ENCODE results near the gene YTHDC2. TPM values are rescaled to one million over a fixed set of nuclear protein-coding genes. Genes with fewer than 3 reads are reported as not detected.

The YTHDC2 gene
- total and polyA plus RNA-seq, 2 of the 13 experiments (the other 11 are each of a cell fraction or from before 2014, with no cell fraction given): 6.7 to 17.8 TPM

DNA sequence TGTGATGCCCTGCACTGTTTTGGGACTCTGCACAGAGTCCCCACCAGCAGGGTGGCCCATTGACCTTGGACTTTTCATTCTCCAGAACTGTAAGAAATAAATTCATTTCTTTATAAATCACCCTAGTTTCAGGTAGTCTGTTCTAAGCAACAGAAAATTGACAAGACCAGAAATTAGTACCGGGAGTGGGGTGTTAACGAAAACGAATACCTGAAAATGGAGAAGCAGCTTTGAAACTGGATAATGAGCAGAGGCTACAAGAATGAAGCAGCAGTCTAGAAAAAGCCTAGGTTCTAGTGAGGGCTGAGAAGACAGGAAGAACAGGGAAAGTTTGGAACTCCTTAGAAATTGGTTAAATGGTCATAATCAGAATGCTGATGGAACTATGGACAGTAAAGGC, 23.2 kb upstream of the YTHDC2 start:
- no peaks in the 10 kb centered on the region for H3K36me3 ChIP-seq (replicated peaks in 1 of 2; ENCODE audit: control insufficient read depth in 1 of 2, insufficient read depth in 2 of 2, low read length in 2 of 2)
- no peak for DNase-seq (ENCODE audit: low spot score)
- TF ChIP-seq, protein P1, sequence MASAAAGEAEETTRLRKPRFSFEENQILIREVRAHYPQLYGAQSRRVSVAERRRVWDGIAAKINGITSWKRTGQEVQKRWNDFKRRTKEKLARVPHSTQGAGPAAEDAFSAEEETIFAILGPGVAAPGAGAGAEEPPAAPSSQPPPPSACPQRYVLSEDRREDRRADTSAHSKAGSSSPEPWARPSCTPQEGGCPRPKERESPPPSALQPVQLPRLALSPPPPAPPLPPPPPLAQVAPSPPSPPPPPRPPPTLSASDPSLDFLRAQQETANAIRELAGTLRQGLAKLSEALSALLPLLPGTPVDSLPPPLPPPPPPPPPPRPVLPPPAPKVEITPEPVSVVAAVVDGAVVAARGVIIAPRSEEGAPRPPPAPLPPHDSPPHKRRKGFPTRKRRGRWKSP (CRISPR knock-in tag; IDR thresholded peaks at IDR 0.05): no peak
- TF ChIP-seq ZZZ3 (CRISPR knock-in tag; IDR thresholded peaks at IDR 0.05; ENCODE audit: borderline replicate concordance) (no peak), ARNT2 (CRISPR knock-in tag; IDR thresholded peaks at IDR 0.05; ENCODE audit: low read depth) (no peak)
- TF ChIP-seq, protein P2, sequence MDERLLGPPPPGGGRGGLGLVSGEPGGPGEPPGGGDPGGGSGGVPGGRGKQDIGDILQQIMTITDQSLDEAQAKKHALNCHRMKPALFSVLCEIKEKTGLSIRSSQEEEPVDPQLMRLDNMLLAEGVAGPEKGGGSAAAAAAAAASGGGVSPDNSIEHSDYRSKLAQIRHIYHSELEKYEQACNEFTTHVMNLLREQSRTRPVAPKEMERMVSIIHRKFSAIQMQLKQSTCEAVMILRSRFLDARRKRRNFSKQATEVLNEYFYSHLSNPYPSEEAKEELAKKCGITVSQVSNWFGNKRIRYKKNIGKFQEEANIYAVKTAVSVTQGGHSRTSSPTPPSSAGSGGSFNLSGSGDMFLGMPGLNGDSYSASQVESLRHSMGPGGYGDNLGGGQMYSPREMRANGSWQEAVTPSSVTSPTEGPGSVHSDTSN (CRISPR knock-in tag; IDR thresholded peaks at IDR 0.05): no peak
- no TSS peak for BruUV-seq (replicated peaks)
- no peaks in the 10 kb centered on the region for H3K79me2 ChIP-seq (ENCODE audit: insufficient read depth, low read length)
- no peak for ATAC-seq
- POLR2A ChIA-PET: no interaction called here
- CTCF ChIA-PET (ENCODE audit: low intra/inter-chr PET ratio, low total read pairs): no interaction called here
- H4K20me1 ChIP-seq (ENCODE audit: insufficient read depth, low read length): no peaks in the 10 kb centered on the region
- peaks cover 1 to 27% of the 10 kb centered on the region in 2 experiments; a peak in 4 of 5 replicates for H3K27me3 ChIP-seq (ENCODE audit: control insufficient read depth in 1 of 2, insufficient read depth in 2 of 2, low read length in 2 of 2)
- H3K4me3 ChIP-seq (replicated peaks in 1 of 3; ENCODE audit: insufficient read depth in 1 of 3, low read depth in 2 of 3, low read length in 3 of 3): no peak overlapping the region
- no peak for FAIRE-seq
- peaks cover 17% of the 10 kb centered on the region for H3K4me1 ChIP-seq (ENCODE audit: insufficient read depth, low read length)
- 42% methylated on average over 3 of the region's 3 CpGs for WGBS (ENCODE audit: low lambda C conversion rate)
- H2AFZ ChIP-seq (ENCODE audit: low read length): no peak overlapping the region
- peaks cover 18% of the 10 kb centered on the region for H3K9me3 ChIP-seq (ENCODE audit: low read length)
- in situ Hi-C loops (cut with HindIII; ENCODE audit: extremely low pct_ligation_motif_present, low pct_unique_long_range_greater_than_20kb) (no loop called here), intact Hi-C loops (cut with micrococcal nuclease; ENCODE audit: unreplicated experiment) (no loop called here)
- no peak overlapping the region for H3K27ac ChIP-seq (ENCODE audit: extremely low read length, insufficient read depth, low read length)
- H3K9ac ChIP-seq (ENCODE audit: insufficient read depth, low read depth, low read length): no peak overlapping the region
- H3K4me2 ChIP-seq (ENCODE audit: low read depth, low read length): no peak overlapping the region

DNA sequence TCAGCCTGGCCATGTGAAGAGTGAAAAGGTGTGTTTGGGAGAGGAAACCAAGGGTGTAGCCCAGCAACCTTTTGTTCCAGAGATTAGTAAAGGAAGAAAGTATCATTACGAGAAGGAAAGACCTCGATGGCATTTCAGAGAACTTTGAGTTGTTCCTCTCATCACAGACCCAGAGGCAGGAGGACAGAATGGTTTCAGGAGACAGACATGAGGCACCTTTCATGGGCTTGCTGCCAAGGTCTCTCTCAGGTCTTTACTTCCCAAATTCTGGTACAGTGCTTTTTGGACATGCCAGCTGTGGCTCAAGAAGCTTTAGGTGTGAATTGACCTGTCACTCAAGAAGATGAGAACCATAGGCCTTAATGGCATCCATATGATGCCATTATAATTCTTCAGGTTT, 22.5 kb upstream of the YTHDC2 start:
- CTCF ChIA-PET (ENCODE audit: low intra/inter-chr PET ratio, low total read pairs): no interaction called here
- FAIRE-seq: no peak
- POLR2A ChIA-PET: no interaction called here
- TF ChIP-seq FOXK2 (IDR thresholded peaks at IDR 0.05) (no peak), ZNF776 (CRISPR knock-in tag; IDR thresholded peaks at IDR 0.05) (no peak), ZNF772 (CRISPR knock-in tag; IDR thresholded peaks at IDR 0.05) (no peak), ARID2 (CRISPR knock-in tag; IDR thresholded peaks at IDR 0.05; ENCODE audit: borderline replicate concordance) (no peak), REXO4 (CRISPR knock-in tag; IDR thresholded peaks at IDR 0.05; ENCODE audit: borderline replicate concordance) (no peak), SP1 (IDR thresholded peaks at IDR 0.05) (no peak), SP1 (CRISPR knock-in tag; IDR thresholded peaks at IDR 0.05) (no peak)
- TF ChIP-seq, protein P3, sequence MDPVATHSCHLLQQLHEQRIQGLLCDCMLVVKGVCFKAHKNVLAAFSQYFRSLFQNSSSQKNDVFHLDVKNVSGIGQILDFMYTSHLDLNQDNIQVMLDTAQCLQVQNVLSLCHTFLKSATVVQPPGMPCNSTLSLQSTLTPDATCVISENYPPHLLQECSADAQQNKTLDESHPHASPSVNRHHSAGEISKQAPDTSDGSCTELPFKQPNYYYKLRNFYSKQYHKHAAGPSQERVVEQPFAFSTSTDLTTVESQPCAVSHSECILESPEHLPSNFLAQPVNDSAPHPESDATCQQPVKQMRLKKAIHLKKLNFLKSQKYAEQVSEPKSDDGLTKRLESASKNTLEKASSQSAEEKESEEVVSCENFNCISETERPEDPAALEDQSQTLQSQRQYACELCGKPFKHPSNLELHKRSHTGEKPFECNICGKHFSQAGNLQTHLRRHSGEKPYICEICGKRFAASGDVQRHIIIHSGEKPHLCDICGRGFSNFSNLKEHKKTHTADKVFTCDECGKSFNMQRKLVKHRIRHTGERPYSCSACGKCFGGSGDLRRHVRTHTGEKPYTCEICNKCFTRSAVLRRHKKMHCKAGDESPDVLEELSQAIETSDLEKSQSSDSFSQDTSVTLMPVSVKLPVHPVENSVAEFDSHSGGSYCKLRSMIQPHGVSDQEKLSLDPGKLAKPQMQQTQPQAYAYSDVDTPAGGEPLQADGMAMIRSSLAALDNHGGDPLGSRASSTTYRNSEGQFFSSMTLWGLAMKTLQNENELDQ (CRISPR knock-in tag; IDR thresholded peaks at IDR 0.05; ENCODE audit: borderline replicate concordance): no peak
- TF ChIP-seq, protein P4, sequence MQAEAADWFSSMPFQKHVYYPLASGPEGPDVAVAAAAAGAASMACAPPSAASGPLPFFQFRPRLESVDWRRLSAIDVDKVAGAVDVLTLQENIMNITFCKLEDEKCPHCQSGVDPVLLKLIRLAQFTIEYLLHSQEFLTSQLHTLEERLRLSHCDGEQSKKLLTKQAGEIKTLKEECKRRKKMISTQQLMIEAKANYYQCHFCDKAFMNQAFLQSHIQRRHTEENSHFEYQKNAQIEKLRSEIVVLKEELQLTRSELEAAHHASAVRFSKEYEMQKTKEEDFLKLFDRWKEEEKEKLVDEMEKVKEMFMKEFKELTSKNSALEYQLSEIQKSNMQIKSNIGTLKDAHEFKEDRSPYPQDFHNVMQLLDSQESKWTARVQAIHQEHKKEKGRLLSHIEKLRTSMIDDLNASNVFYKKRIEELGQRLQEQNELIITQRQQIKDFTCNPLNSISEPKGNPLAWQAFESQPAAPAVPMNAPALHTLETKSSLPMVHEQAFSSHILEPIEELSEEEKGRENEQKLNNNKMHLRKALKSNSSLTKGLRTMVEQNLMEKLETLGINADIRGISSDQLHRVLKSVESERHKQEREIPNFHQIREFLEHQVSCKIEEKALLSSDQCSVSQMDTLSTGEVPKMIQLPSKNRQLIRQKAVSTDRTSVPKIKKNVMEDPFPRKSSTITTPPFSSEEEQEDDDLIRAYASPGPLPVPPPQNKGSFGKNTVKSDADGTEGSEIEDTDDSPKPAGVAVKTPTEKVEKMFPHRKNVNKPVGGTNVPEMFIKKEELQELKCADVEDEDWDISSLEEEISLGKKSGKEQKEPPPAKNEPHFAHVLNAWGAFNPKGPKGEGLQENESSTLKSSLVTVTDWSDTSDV (CRISPR knock-in tag; IDR thresholded peaks at IDR 0.05): no peak

More for the DNA sequence above, 22.5 kb upstream of the YTHDC2 start:
- no peak overlapping the region for H3K4me3 ChIP-seq (replicated peaks in 1 of 3; ENCODE audit: insufficient read depth in 1 of 3, low read depth in 2 of 3, low read length in 3 of 3)
- intact Hi-C loops (cut with micrococcal nuclease; ENCODE audit: unreplicated experiment) (no loop called here), in situ Hi-C loops (cut with HindIII; ENCODE audit: extremely low pct_ligation_motif_present, low pct_unique_long_range_greater_than_20kb) (no loop called here)
- H3K4me2 ChIP-seq (ENCODE audit: low read depth, low read length): no peak overlapping the region
- H3K36me3 ChIP-seq (replicated peaks in 1 of 2; ENCODE audit: control insufficient read depth in 1 of 2, insufficient read depth in 2 of 2, low read length in 2 of 2): no peaks in the 10 kb centered on the region
- no peaks in the 10 kb centered on the region for H4K20me1 ChIP-seq (ENCODE audit: insufficient read depth, low read length)
- peaks cover 17% of the 10 kb centered on the region for H3K4me1 ChIP-seq (ENCODE audit: insufficient read depth, low read length)
- no peak overlapping the region for H2AFZ ChIP-seq (ENCODE audit: low read length)
- H3K27ac ChIP-seq (ENCODE audit: extremely low read length, insufficient read depth, low read length): no peak overlapping the region
- DNase-seq (ENCODE audit: low spot score) (no peak), ATAC-seq (no peak)
- BruUV-seq (replicated peaks): no TSS peak
- peaks cover 18% of the 10 kb centered on the region for H3K9me3 ChIP-seq (ENCODE audit: low read length)
- no peak overlapping the region for H3K9ac ChIP-seq (ENCODE audit: insufficient read depth, low read depth, low read length)
- peaks cover 1 to 20% of the 10 kb centered on the region in 2 experiments; a peak in 4 of 5 replicates for H3K27me3 ChIP-seq (ENCODE audit: control insufficient read depth in 1 of 2, insufficient read depth in 2 of 2, low read length in 2 of 2)
- H3K79me2 ChIP-seq (ENCODE audit: insufficient read depth, low read length): no peaks in the 10 kb centered on the region
- WGBS (ENCODE audit: low lambda C conversion rate): 8% methylated on average over 2 of the region's 2 CpGs

Data from HepG2 (cell line).